LNCaP clone FGC (cell line): ENCODE results near the gene CTAG2.

Source experiments
- DNase-seq: peaks from one replicate; pipeline ENCODE4 v3.0.0-alpha.2; 2011; ENCODE audit warnings: low read depth
- H3K4me3 ChIP-seq: 2 replicates; pipeline ENCODE4 v1.5.1; 2011; ENCODE audit warnings: mild to moderate bottlenecking, low read depth, low read length, control low read depth
- CTCF ChIP-seq: IDR thresholded peaks from 2 replicates; pipeline ENCODE4 v1.5.1; 2012; ENCODE audit warnings: mild to moderate bottlenecking; ENCODE audit not compliant: control insufficient read depth, insufficient read depth; ENCODE audit errors: extremely low read depth

Gene CTAG2

GRCh38 chrX:154661170-154661569 lies 7.8 kb upstream of the CTAG2 start:
- TF ChIP-seq CTCF = no peak
- no peak overlapping the region for H3K4me3 ChIP-seq
- no peak for DNase-seq

- H3K4me3 ChIP-seq = no peak overlapping the region
- no peak for DNase-seq
- TF ChIP-seq CTCF = no peak
These were observed 7.2 kb upstream of the CTAG2 start for GRCh38 chrX:154660541-154660940.

GRCh38 chrX:154658957-154659356 lies 5.6 kb upstream of the CTAG2 start:
- TF ChIP-seq CTCF = no peak
- H3K4me3 ChIP-seq = no peak overlapping the region
- no peak for DNase-seq

GRCh38 chrX:154658187-154658586 lies 4.8 kb upstream of the CTAG2 start:
- no peak overlapping the region for H3K4me3 ChIP-seq
- no peak for TF ChIP-seq CTCF
- no peak for DNase-seq

GRCh38 chrX:154657226-154657805 lies 3.9 kb upstream of the CTAG2 start:
- no peak overlapping the region for H3K4me3 ChIP-seq
- TF ChIP-seq CTCF = no peak
- DNase-seq = no peak

GRCh38 chrX:154655786-154656185 lies 2.4 kb upstream of the CTAG2 start:
- no peak overlapping the region for H3K4me3 ChIP-seq
- TF ChIP-seq CTCF = no peak
- DNase-seq = no peak

- no peak for DNase-seq
- no peak overlapping the region for H3K4me3 ChIP-seq
- TF ChIP-seq CTCF = no peak
These were observed 2.0 kb upstream of the CTAG2 start for GRCh38 chrX:154655346-154655745.
